ENCODE measurements around the gene DAZ2.
"Not testable (repeated sequence)": the region's sequence is repeated elsewhere in the genome, so short reads cannot be mapped to it uniquely, and the experiment has no call there.

DAZ2 gene, protein sequence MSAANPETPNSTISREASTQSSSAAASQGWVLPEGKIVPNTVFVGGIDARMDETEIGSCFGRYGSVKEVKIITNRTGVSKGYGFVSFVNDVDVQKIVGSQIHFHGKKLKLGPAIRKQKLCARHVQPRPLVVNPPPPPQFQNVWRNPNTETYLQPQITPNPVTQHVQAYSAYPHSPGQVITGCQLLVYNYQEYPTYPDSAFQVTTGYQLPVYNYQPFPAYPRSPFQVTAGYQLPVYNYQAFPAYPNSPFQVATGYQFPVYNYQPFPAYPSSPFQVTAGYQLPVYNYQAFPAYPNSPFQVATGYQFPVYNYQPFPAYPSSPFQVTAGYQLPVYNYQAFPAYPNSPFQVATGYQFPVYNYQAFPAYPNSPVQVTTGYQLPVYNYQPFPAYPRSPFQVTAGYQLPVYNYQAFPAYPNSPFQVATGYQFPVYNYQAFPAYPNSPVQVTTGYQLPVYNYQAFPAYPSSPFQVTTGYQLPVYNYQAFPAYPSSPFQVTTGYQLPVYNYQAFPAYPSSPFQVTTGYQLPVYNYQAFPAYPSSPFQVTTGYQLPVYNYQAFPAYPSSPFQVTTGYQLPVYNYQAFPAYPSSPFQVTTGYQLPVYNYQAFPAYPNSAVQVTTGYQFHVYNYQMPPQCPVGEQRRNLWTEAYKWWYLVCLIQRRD

GRCh38 chrY:23219233-23219632 lies at the start of gene DAZ2:
Gene DAZ2, plus strand, starts transcription at chrY:23219533. Its CDS starts 208 bp downstream, at chrY:23219741.
- not testable (repeated sequence) for H3K4me3 ChIP-seq; H3K27ac ChIP-seq; DNase-seq (ENCODE audit: low spot score)

GRCh38 chrY:23198908-23199307 lies 20.4 kb upstream of the DAZ2 start, which contains the start of gene DAZ1:
Gene DAZ1, minus strand, starts transcription at chrY:23199008. Its CDS starts 208 bp downstream, at chrY:23198800.
- DNase-seq (ENCODE audit: low spot score); H3K4me3 ChIP-seq; H3K27ac ChIP-seq: not testable (repeated sequence)

DNA sequence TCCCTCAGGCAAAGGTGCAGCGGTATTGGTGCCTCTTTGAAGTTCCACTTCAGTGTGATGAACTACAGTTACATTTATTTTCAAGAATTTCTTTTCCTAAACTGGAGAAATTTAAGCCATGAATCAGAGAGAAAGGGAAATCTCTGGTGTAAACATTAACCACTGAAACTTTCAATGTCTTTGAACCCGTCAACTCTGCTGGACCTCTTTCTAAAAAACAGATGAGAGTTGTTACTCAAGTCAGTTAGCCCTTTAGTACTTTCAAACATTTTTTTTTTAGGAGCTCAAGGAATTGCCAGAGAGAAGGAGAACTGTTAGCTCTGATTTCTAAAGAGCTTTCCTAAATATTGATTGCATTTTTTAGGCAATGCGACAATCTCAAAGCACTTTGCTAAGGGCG lies 11.9 kb upstream of the DAZ2 start:
- not testable (repeated sequence) for H3K4me3 ChIP-seq; DNase-seq (ENCODE audit: low spot score); H3K27ac ChIP-seq

DNA sequence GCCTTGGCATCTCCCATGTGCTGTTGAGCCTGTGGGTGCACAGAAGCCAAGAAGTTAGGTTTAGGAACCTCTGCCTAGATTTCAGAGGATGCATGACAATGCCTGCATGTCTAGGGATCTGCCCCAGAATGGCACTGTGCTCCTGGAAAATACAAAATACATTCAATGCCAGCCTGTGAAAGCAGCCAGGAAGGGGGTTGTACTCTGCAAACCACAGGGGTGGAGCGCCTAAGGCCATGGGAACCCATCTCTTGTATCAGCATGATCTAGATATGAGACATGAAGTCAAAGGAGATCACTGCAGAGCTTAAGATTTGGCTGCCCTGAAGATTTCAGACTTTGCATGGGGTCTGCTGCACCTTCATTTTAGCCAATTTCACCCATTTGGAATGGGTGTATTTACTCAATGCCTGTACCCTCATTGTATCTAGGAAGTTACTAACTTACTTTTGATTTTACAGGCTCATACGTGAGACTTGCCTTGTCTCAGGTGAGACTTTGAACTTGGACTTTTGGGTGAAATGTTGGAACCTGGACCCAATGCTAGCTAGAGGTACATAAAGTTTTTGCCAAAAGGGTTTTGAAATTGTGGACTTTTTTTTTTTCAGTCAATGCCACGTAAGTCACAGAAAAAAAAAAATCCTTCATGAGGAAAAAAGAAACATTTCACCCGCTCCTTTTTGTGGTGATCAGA lies 9.4 kb upstream of the DAZ2 start:
- DNase-seq (ENCODE audit: low spot score); H3K4me3 ChIP-seq: not testable (repeated sequence)

GRCh38 chrY:23210681-23211080 lies 8.7 kb upstream of the DAZ2 start:
- DNase-seq (ENCODE audit: low spot score); H3K27ac ChIP-seq; H3K4me3 ChIP-seq: not testable (repeated sequence)

More for the DNA sequence above, 9.4 kb upstream of the DAZ2 start:
- H3K27ac ChIP-seq, result not testable (repeated sequence)

All from coronary artery (tissue), 2 donors.